OCI-LY1 (cell line): Measurements from ENCODE around the gene TNS1.

ENCODE experiments used
- CTCF ChIP-seq: fragments of 200-600 bp; sonication (generic), shearing (Covaris generic); IDR thresholded peaks from 2 replicates; pipeline ENCODE4 v1.5.1; 2017; ENCODE audit warnings: mild to moderate bottlenecking, antibody characterized with exemption, low read length, moderate library complexity, mixed read lengths
- EZH2 ChIP-seq: fragments of 200-600 bp; sonication (generic), shearing (Covaris generic); IDR thresholded peaks from 2 replicates; pipeline ENCODE4 v1.8.0; 2017; ENCODE audit warnings: borderline replicate concordance, mixed run types, mild to moderate bottlenecking, antibody characterized with exemption, low read length, moderate library complexity, mixed read lengths

GRCh38 chr2:217847115-217847514 lies 155.7 kb downstream of the TNS1 start:
- TF ChIP-seq CTCF (no peak), EZH2 (no peak)
